PC-9 (cell line): ENCODE data around the gene GUCY1A2. TPM values are rescaled to one million over a fixed set of nuclear protein-coding genes. Genes with fewer than 3 reads are reported as not detected.

Source experiments
- BruUV-seq: library from RNA; stranded (reverse); fragments of 400-500 nt; replicated peaks from 2 replicates; lab custom pipeline; 2021; lab: Mats Ljungman, UMichigan
- CTCF ChIA-PET: fragments of 300-600 bp; sonication (Branson Sonifier 250); formaldehyde crosslinking; loops from one replicate; lab custom pipeline; 2022; ENCODE audit warnings: antibody characterized with exemption; lab: Charles Lee
- POLR2A ChIA-PET: fragments of 300-600 bp; sonication (Branson Sonifier 250); formaldehyde crosslinking; loops from one replicate; lab custom pipeline; 2022; ENCODE audit warnings: antibody characterized with exemption; ENCODE audit not compliant: unreplicated experiment; lab: Charles Lee
- DNase-seq, 2 experiments: peaks; one replicate each; pipeline versions ENCODE4 v3.0.0 to v3.0.0-alpha.2; 2015 to 2022; ENCODE audit warnings: mixed read lengths in 1 of 2
- H2AFZ ChIP-seq: fragments of 200-600 bp; sonication (generic); 2 replicates; pipeline ENCODE4 v1.8.1; 2017; ENCODE audit warnings: antibody characterized with exemption
- H3F3A ChIP-seq: fragments of 200-600 bp; sonication (generic); 2 replicates; pipeline ENCODE4 v1.8.1; 2017; ENCODE audit warnings: antibody characterized with exemption, mild to moderate bottlenecking, low read depth; ENCODE audit not compliant: insufficient read depth
- H3K27ac ChIP-seq: fragments of 200-600 bp; sonication (generic); 2 replicates; pipeline ENCODE4 v1.6.1; 2016; ENCODE audit warnings: mixed run types
- H3K27me3 ChIP-seq: fragments of 200-600 bp; sonication (generic); 2 replicates; pipeline ENCODE4 v1.6.1; 2016; ENCODE audit warnings: low read depth, mixed run types; ENCODE audit not compliant: insufficient read depth
- H3K36me3 ChIP-seq: fragments of 200-600 bp; sonication (generic); 2 replicates; pipeline ENCODE4 v1.6.1; 2016; ENCODE audit warnings: low read depth, mixed run types
- H3K4me1 ChIP-seq: fragments of 200-600 bp; sonication (generic); replicated peaks from 2 replicates; pipeline ENCODE4 v1.6.1; 2016; ENCODE audit warnings: mixed run types; ENCODE audit not compliant: insufficient read depth
- H3K4me2 ChIP-seq: fragments of 200-600 bp; sonication (generic); 2 replicates; pipeline ENCODE4 v1.6.1; 2017; ENCODE audit warnings: mixed run types
- H3K4me3 ChIP-seq: fragments of 200-600 bp; sonication (generic); 2 replicates; pipeline ENCODE4 v1.6.1; 2016; ENCODE audit warnings: mixed run types
- H3K79me2 ChIP-seq: fragments of 200-600 bp; sonication (generic); 2 replicates; pipeline ENCODE4 v1.6.1; 2017; ENCODE audit warnings: low read depth, mixed run types
- H3K9me2 ChIP-seq: fragments of 200-600 bp; sonication (generic); 2 replicates; pipeline ENCODE4 v1.8.1; 2017; ENCODE audit warnings: mild to moderate bottlenecking; ENCODE audit not compliant: insufficient read depth
- H3K9me3 ChIP-seq: fragments of 200-600 bp; sonication (generic); 2 replicates; pipeline ENCODE4 v1.8.1; 2016; ENCODE audit warnings: low read depth; ENCODE audit not compliant: insufficient read depth
- H4K20me1 ChIP-seq: fragments of 200-600 bp; sonication (generic); 2 replicates; pipeline ENCODE4 v1.8.1; 2017; ENCODE audit not compliant: insufficient read depth
- CTCF ChIP-seq: fragments of 200-600 bp; sonication (generic); conservative IDR thresholded peaks from 2 replicates; pipeline ENCODE4 v1.6.1; 2017; ENCODE audit warnings: mixed run types, antibody characterized with exemption, mild to moderate bottlenecking, moderate library complexity
- EZH2 ChIP-seq: fragments of 200-600 bp; sonication (generic); IDR thresholded peaks from 2 replicates; pipeline ENCODE4 v1.8.0; 2017; ENCODE audit warnings: antibody characterized with exemption, low read depth
- intact Hi-C: fragments of 100-400 bp; cut with micrococcal nuclease; formaldehyde crosslinking; loops from one replicate; pipeline ENCODE4 v1.10.0; 2022; ENCODE audit not compliant: unreplicated experiment
- total RNA-seq: library from RNA; stranded (reverse); gene quantifications from 2 replicates; pipeline ENCODE4 v1.2.3, GENCODE V29; 2021

GUCY1A2 gene
- total RNA-seq, 1 experiment from 2014 or later: not detected

- H4K20me1 ChIP-seq: no peaks in the 10 kb centered on the region
- ChIA-PET CTCF (no interaction called here), POLR2A (no interaction called here)
- TF ChIP-seq EZH2: no peak
- TF ChIP-seq CTCF: no peak
- H3K9me2 ChIP-seq: peaks cover 4% of the 10 kb centered on the region; the same call in 1 of the 2 replicates
- intact Hi-C loops: no loop called here
- H3K4me3 ChIP-seq: no peak overlapping the region
- H3K27ac ChIP-seq: no peak overlapping the region
- H3K79me2 ChIP-seq: no peaks in the 10 kb centered on the region
- no peaks in the 10 kb centered on the region for H3F3A ChIP-seq
- H3K36me3 ChIP-seq: no peaks in the 10 kb centered on the region
- H3K9me3 ChIP-seq: no peaks in the 10 kb centered on the region
- no peak overlapping the region for H2AFZ ChIP-seq
- no peak overlapping the region for H3K4me2 ChIP-seq
- no TSS peak for BruUV-seq
- DNase-seq: peak in 1 of 2 experiments; percentile 41
- no peaks in the 10 kb centered on the region for H3K27me3 ChIP-seq
- H3K4me1 ChIP-seq: no peaks in the 10 kb centered on the region
These were observed 252.6 kb downstream of the GUCY1A2 start for GRCh38 chr11:106765469-106766258.

- BruUV-seq: no TSS peak
- TF ChIP-seq EZH2: no peak
- H3K4me1 ChIP-seq: no peaks in the 10 kb centered on the region
- no peak overlapping the region for H3K4me2 ChIP-seq
- peaks cover 4% of the 10 kb centered on the region; the same call in 1 of the 2 replicates for H3K9me2 ChIP-seq
- H3K79me2 ChIP-seq: no peaks in the 10 kb centered on the region
- POLR2A ChIA-PET: no interaction called here
- H3K36me3 ChIP-seq: no peaks in the 10 kb centered on the region
- H3F3A ChIP-seq: no peaks in the 10 kb centered on the region
- H3K27me3 ChIP-seq: no peaks in the 10 kb centered on the region
- H3K27ac ChIP-seq: no peak overlapping the region
- no peak overlapping the region for H2AFZ ChIP-seq
- H4K20me1 ChIP-seq: no peaks in the 10 kb centered on the region
- intact Hi-C loops: no loop called here
- no peak overlapping the region for H3K4me3 ChIP-seq
- CTCF ChIA-PET: no interaction called here
- H3K9me3 ChIP-seq: no peaks in the 10 kb centered on the region
- DNase-seq: no peak
These were observed 254.8 kb downstream of the GUCY1A2 start for GRCh38 chr11:106763501-106763900.

- H3K9me2 ChIP-seq: peaks cover 3% of the 10 kb centered on the region; the same call in 1 of the 2 replicates
- intact Hi-C loops: no loop called here
- H3K79me2 ChIP-seq: no peaks in the 10 kb centered on the region
- POLR2A ChIA-PET: no interaction called here
- no peaks in the 10 kb centered on the region for H3F3A ChIP-seq
- TF ChIP-seq EZH2 (no peak), CTCF (no peak)
- H3K27me3 ChIP-seq: no peaks in the 10 kb centered on the region
- H3K36me3 ChIP-seq: no peaks in the 10 kb centered on the region
- no peak overlapping the region for H3K27ac ChIP-seq
- CTCF ChIA-PET: no interaction called here
- no peak for DNase-seq
- BruUV-seq: no TSS peak
- H3K4me1 ChIP-seq: no peaks in the 10 kb centered on the region
- H4K20me1 ChIP-seq: no peaks in the 10 kb centered on the region
- H3K4me3 ChIP-seq: no peak overlapping the region
- no peak overlapping the region for H2AFZ ChIP-seq
- no peak overlapping the region for H3K4me2 ChIP-seq
- no peaks in the 10 kb centered on the region for H3K9me3 ChIP-seq
These were observed 256.5 kb downstream of the GUCY1A2 start for GRCh38 chr11:106761745-106762144.
